A549 (cell line): ENCODE measurements around the gene TRAPPC10.

Experiments
- CBX2 ChIP-seq: fragments of 200-600 bp; sonication (generic); IDR thresholded peaks from 2 replicates; pipeline ENCODE4 v1.6.1; 2016; ENCODE audit warnings: low read depth, mild to moderate bottlenecking, borderline replicate concordance
- CTCF ChIP-seq: fragments of >200 bp; sonication (Bioruptor Twin); formaldehyde crosslinking; IDR thresholded peaks from 3 replicates; pipeline ENCODE4 v1.5.1; 2016
- EP300 ChIP-seq, 2 experiments: fragments of >200 bp; sonication (Bioruptor Twin); formaldehyde crosslinking; IDR thresholded peaks; 2 replicates in 1 of 2; 3 replicates in 1 of 2; pipeline ENCODE4 v1.6.1; 2016 to 2017
- ESRRA ChIP-seq: fragments of 150-350 bp; IDR thresholded peaks from 2 replicates; pipeline ENCODE4 v1.6.1; 2014; ENCODE audit warnings: mild to moderate bottlenecking, low read length, borderline replicate concordance
- GATA3 ChIP-seq: IDR thresholded peaks from 2 replicates; pipeline ENCODE4 v1.6.1; 2012; ENCODE audit warnings: borderline replicate concordance
- HOXB13 ChIP-seq: fragments of 250-450 bp; sonication (Bioruptor Pico); IDR thresholded peaks from 2 replicates; pipeline ENCODE4 v1.5.0; 2020; ENCODE audit warnings: low read depth, mild to moderate bottlenecking, moderate library complexity
- JUN ChIP-seq, 2 experiments: fragments of >200 bp; sonication (Bioruptor Twin); formaldehyde crosslinking; IDR thresholded peaks; 2 replicates in 1 of 2; 3 replicates in 1 of 2; pipeline ENCODE4 v1.6.1; 2016 to 2017
- KDM5A ChIP-seq: fragments of 200-600 bp; sonication (generic); IDR thresholded peaks from 2 replicates; pipeline ENCODE4 v1.6.1; 2016; ENCODE audit warnings: antibody characterized with exemption, mild to moderate bottlenecking
- MAX ChIP-seq: IDR thresholded peaks from 2 replicates; pipeline ENCODE4 v1.6.1; 2012
- NR3C1 ChIP-seq: fragments of >200 bp; sonication (Bioruptor Twin); formaldehyde crosslinking; IDR thresholded peaks from 3 replicates; pipeline ENCODE4 v1.6.1; 2017
- RAD21 ChIP-seq, 2 experiments: fragments of >200 bp in 1 of 2; sonication (Bioruptor Twin) in 1 of 2; formaldehyde crosslinking in 1 of 2; IDR thresholded peaks in 1 of 2; conservative IDR thresholded peaks in 1 of 2; 2 replicates in 1 of 2; 3 replicates in 1 of 2; pipeline ENCODE4 v1.6.1; 2012 to 2018; ENCODE audit warnings: inconsistent platforms in 1 of 2
- USF2 ChIP-seq: fragments of 450-650 bp; IDR thresholded peaks from 2 replicates; pipeline ENCODE4 v1.6.1; 2014; ENCODE audit warnings: antibody characterized with exemption
- ZC3H11A ChIP-seq: fragments of 450-650 bp; IDR thresholded peaks from 2 replicates; pipeline ENCODE4 v1.6.1; 2014; ENCODE audit warnings: antibody characterized with exemption, mild to moderate bottlenecking

- no peak for TF ChIP-seq CTCF
- no peak for TF ChIP-seq KDM5A
- TF ChIP-seq RAD21 (conservative IDR thresholded peaks at IDR 0.05 in 1 of 2, IDR thresholded peaks at IDR 0.05 in 1 of 2) = no peak
- no peak for TF ChIP-seq GATA3
- TF ChIP-seq ZC3H11A = no peak
- no peak for TF ChIP-seq EP300 (IDR thresholded peaks at IDR 0.05)
- TF ChIP-seq MAX = no peak
- TF ChIP-seq HOXB13 (CRISPR knock-in tag) = no peak
- no peak for TF ChIP-seq USF2
- TF ChIP-seq CBX2 = no peak
- TF ChIP-seq ESRRA = no peak
- no peak for TF ChIP-seq JUN (IDR thresholded peaks at IDR 0.05)
- no peak for TF ChIP-seq NR3C1
Observed at GRCh38 chr21:44046734-44047133, 34.6 kb downstream of the TRAPPC10 start.
